ENCODE results near the gene CDH23.

Gene CDH23

DNA sequence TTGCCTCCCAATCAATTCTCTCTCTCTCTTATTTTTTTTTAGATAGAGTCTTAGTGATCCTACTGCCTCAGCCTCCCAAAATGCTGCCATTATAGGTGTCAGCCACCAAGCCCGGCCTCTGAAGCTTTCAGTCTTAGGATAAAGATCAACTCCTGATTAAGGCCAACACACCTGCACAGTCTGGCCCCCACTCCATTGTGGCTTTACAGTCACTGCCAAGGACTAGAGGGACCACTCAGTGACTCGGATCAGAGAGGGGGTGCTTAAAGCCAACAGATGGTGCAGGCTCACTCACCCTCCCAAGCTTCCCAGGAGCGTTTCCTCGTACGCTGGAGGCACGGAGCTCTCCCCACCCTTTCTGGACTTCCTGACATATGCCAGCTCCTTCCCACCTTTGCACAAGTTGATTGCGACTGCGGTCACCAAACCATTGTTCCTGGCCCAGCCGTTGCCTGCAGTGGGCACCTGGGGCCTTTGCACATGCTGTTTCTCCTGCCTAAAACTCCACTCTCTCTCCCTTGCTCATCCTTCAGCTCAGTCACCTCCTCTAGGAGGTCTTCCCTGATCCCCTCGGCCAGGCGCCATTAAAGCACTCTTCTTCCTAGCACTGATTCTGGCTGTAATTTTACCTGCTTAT is 1.7 kb upstream of the CDH23 start:
- no peak overlapping the region for H3K4me3 ChIP-seq (ENCODE audit: low read depth, low read length)

GRCh38 chr10:71395621-71396020 is 1.1 kb upstream of the CDH23 start:
- no peak overlapping the region for H3K4me3 ChIP-seq (ENCODE audit: low read depth, low read length)
- TF ChIP-seq, protein P1, sequence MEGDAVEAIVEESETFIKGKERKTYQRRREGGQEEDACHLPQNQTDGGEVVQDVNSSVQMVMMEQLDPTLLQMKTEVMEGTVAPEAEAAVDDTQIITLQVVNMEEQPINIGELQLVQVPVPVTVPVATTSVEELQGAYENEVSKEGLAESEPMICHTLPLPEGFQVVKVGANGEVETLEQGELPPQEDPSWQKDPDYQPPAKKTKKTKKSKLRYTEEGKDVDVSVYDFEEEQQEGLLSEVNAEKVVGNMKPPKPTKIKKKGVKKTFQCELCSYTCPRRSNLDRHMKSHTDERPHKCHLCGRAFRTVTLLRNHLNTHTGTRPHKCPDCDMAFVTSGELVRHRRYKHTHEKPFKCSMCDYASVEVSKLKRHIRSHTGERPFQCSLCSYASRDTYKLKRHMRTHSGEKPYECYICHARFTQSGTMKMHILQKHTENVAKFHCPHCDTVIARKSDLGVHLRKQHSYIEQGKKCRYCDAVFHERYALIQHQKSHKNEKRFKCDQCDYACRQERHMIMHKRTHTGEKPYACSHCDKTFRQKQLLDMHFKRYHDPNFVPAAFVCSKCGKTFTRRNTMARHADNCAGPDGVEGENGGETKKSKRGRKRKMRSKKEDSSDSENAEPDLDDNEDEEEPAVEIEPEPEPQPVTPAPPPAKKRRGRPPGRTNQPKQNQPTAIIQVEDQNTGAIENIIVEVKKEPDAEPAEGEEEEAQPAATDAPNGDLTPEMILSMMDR (conservative IDR thresholded peaks at IDR 0.05; ENCODE audit: low read depth, low read length), result peak; percentile 15

More for the DNA sequence above, 1.7 kb upstream of the CDH23 start:
- TF ChIP-seq, protein P1 (conservative IDR thresholded peaks at IDR 0.05; ENCODE audit: low read depth, low read length), result no peak
- DNase-seq (ENCODE audit: low read depth), result no peak

GRCh38 chr10:71396084-71396710 is 523 bp upstream of the CDH23 start:
- TF ChIP-seq, protein P1 (conservative IDR thresholded peaks at IDR 0.05; ENCODE audit: low read depth, low read length), result peak; percentile 51
- peak overlapping the region; percentile 32 for H3K4me3 ChIP-seq (ENCODE audit: low read depth, low read length)
- DNase-seq (ENCODE audit: low read depth), result peak; percentile 49

More at GRCh38 chr10:71395621-71396020, 1.1 kb upstream of the CDH23 start:
- no peak for DNase-seq (ENCODE audit: low read depth)

- TF ChIP-seq, protein P1 (conservative IDR thresholded peaks at IDR 0.05; ENCODE audit: low read depth, low read length), result no peak
- H3K4me3 ChIP-seq (ENCODE audit: low read depth, low read length), result peak overlapping the region; percentile 17
- DNase-seq (ENCODE audit: low read depth), result no peak
These were observed 834 bp downstream of the CDH23 start for GRCh38 chr10:71397296-71398212.

DNA sequence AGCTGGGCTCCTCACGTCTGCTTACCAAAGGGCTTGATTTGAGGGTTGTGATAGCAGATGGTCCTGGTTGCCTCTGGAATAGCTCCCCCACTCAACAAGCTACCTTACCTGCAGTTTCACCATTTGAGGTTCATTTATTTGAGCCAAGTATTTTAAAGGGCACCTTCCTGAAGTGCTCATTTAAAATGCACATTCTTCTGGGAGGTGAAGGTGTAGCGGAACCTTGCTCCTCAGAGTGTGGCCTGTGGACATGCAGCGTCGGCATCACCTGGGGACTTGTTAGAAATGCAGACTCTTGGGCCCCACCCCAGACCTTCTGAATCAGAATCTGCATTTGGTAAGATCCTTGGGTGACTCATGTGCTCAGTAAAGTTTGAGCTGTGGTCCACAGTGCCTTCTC is 2.3 kb downstream of the CDH23 start:
- TF ChIP-seq, protein P1 (conservative IDR thresholded peaks at IDR 0.05; ENCODE audit: low read depth, low read length), result no peak
- no peak for DNase-seq (ENCODE audit: low read depth)
- no peak overlapping the region for H3K4me3 ChIP-seq (ENCODE audit: low read depth, low read length)

GRCh38 chr10:71399946-71400345 is 3.2 kb downstream of the CDH23 start:
- DNase-seq (ENCODE audit: low read depth), result no peak
- H3K4me3 ChIP-seq (ENCODE audit: low read depth, low read length), result no peak overlapping the region
- TF ChIP-seq, protein P1 (conservative IDR thresholded peaks at IDR 0.05; ENCODE audit: low read depth, low read length), result no peak

Data from choroid plexus epithelial cell (primary cell).